H9 (cell line): ENCODE results near the gene ZFR2. TPM values are rescaled to one million over a fixed set of nuclear protein-coding genes. Genes with fewer than 3 reads are reported as not detected.

Source experiments
- DNase-seq: peaks from one replicate; pipeline ENCODE4 v3.0.0-alpha.2; 2017
- H2AFZ ChIP-seq: one replicate; pipeline ENCODE4 v1.6.1; 2013; ENCODE audit warnings: mild to moderate bottlenecking, low read length, control low read depth, moderate library complexity
- H2AK5ac ChIP-seq: 2 replicates; pipeline ENCODE4 v1.6.1; 2013; ENCODE audit warnings: low read length, control low read depth, mixed read lengths; ENCODE audit not compliant: insufficient read length
- H2BK120ac ChIP-seq: one replicate; pipeline ENCODE4 v1.6.1; 2013; ENCODE audit warnings: low read depth, mild to moderate bottlenecking, low read length, control low read depth, inconsistent platforms; ENCODE audit not compliant: poor library complexity, severe bottlenecking
- H2BK12ac ChIP-seq: 2 replicates; pipeline ENCODE4 v1.6.1; 2013; ENCODE audit warnings: low read length, control low read depth, mixed read lengths, low read depth; ENCODE audit not compliant: insufficient read length
- H2BK15ac ChIP-seq: 2 replicates; pipeline ENCODE4 v1.6.1; 2013; ENCODE audit warnings: low read depth, low read length, control low read depth
- H2BK20ac ChIP-seq: one replicate; pipeline ENCODE4 v1.6.1; 2013; ENCODE audit warnings: low read depth, mild to moderate bottlenecking, low read length, control low read depth, inconsistent platforms; ENCODE audit not compliant: poor library complexity, severe bottlenecking
- H2BK5ac ChIP-seq: 2 replicates; pipeline ENCODE4 v1.6.1; 2013; ENCODE audit warnings: low read length, control low read depth, mixed read lengths; ENCODE audit not compliant: insufficient read length
- H3K14ac ChIP-seq: 2 replicates; pipeline ENCODE4 v1.6.1; 2013; ENCODE audit warnings: low read length, control low read depth; ENCODE audit not compliant: insufficient read depth
- H3K18ac ChIP-seq: 2 replicates; pipeline ENCODE4 v1.6.1; 2013; ENCODE audit warnings: low read depth, mild to moderate bottlenecking, mixed read lengths, low read length, control low read depth; ENCODE audit not compliant: insufficient read length
- H3K23ac ChIP-seq: 2 replicates; pipeline ENCODE4 v1.6.1; 2013; ENCODE audit warnings: low read length, control low read depth, mixed read lengths, low read depth; ENCODE audit not compliant: insufficient read length
- H3K23me2 ChIP-seq: 2 replicates; pipeline ENCODE4 v1.6.1; 2013; ENCODE audit warnings: low read depth, mild to moderate bottlenecking, mixed read lengths, low read length, control low read depth; ENCODE audit not compliant: insufficient read length, poor library complexity, severe bottlenecking
- H3K27ac ChIP-seq: 2 replicates; pipeline ENCODE4 v1.5.1; 2013; ENCODE audit warnings: low read length, control low read depth, mixed read lengths, low read depth; ENCODE audit not compliant: insufficient read length
- H3K27me3 ChIP-seq: 2 replicates; pipeline ENCODE4 v1.6.1; 2013; ENCODE audit warnings: low read length, control low read depth, inconsistent platforms; ENCODE audit not compliant: insufficient read depth
- H3K4ac ChIP-seq: 2 replicates; pipeline ENCODE4 v1.6.1; 2013; ENCODE audit warnings: low read depth, mild to moderate bottlenecking, control low read depth, inconsistent platforms, low read length, moderate library complexity
- H3K4me1 ChIP-seq: 2 replicates; pipeline ENCODE4 v1.6.1; 2013; ENCODE audit warnings: low read length, control low read depth, inconsistent platforms; ENCODE audit not compliant: insufficient read depth
- H3K4me2 ChIP-seq: 2 replicates; pipeline ENCODE4 v1.6.1; 2013; ENCODE audit warnings: low read length, control low read depth, mixed read lengths; ENCODE audit not compliant: insufficient read length, insufficient read depth
- H3K56ac ChIP-seq: 2 replicates; pipeline ENCODE4 v1.6.1; 2013; ENCODE audit warnings: low read depth, mild to moderate bottlenecking, mixed read lengths, low read length, control low read depth; ENCODE audit not compliant: insufficient read length
- H3K79me1 ChIP-seq: 2 replicates; pipeline ENCODE4 v1.6.1; 2013; ENCODE audit warnings: low read depth, mild to moderate bottlenecking, moderate library complexity, low read length, control low read depth, inconsistent platforms; ENCODE audit not compliant: insufficient read depth, poor library complexity, severe bottlenecking
- H3K79me2 ChIP-seq: 2 replicates; pipeline ENCODE4 v1.6.1; 2013; ENCODE audit warnings: low read length, control low read depth, inconsistent platforms; ENCODE audit not compliant: insufficient read depth
- H3K9ac ChIP-seq: 2 replicates; pipeline ENCODE4 v1.6.1; 2013; ENCODE audit warnings: low read length, control low read depth, mixed read lengths; ENCODE audit not compliant: insufficient read length; ENCODE audit errors: extremely low read depth
- H3K9me3 ChIP-seq: one replicate; pipeline ENCODE4 v1.6.1; 2013; ENCODE audit warnings: low read depth, low read length, inconsistent platforms; ENCODE audit not compliant: control insufficient read depth
- H3T11ph ChIP-seq: one replicate; pipeline ENCODE4 v1.6.1; 2013; ENCODE audit warnings: mild to moderate bottlenecking, low read length, control low read depth, inconsistent platforms
- H4K20me1 ChIP-seq: one replicate; pipeline ENCODE4 v1.6.1; 2013; ENCODE audit not compliant: control insufficient read depth, insufficient read length, insufficient read depth
- H4K5ac ChIP-seq: 2 replicates; pipeline ENCODE4 v1.6.1; 2013; ENCODE audit warnings: low read depth, mild to moderate bottlenecking, mixed read lengths, low read length, control low read depth; ENCODE audit not compliant: insufficient read length
- H4K8ac ChIP-seq: replicated peaks from 2 replicates; pipeline ENCODE4 v1.6.1; 2013; ENCODE audit warnings: low read length, control low read depth, mixed read lengths, low read depth; ENCODE audit not compliant: insufficient read length
- H4K91ac ChIP-seq: 2 replicates; pipeline ENCODE4 v1.6.1; 2013; ENCODE audit warnings: low read depth, mild to moderate bottlenecking, moderate library complexity, mixed read lengths, low read length, control low read depth; ENCODE audit not compliant: insufficient read length
- H3K27ac Mint-ChIP-seq, 3 experiments: 2 replicates in 2 of 3; 3 replicates in 1 of 3; pipeline ENCODE4 v1.8.0; 2020 to 2021; ENCODE audit warnings: mixed read lengths in 3 of 3, mild to moderate bottlenecking in 1 of 3, moderate library complexity in 1 of 3
- H3K27me3 Mint-ChIP-seq: 2 replicates; pipeline ENCODE4 v1.8.0; 2021; ENCODE audit warnings: low read depth, mild to moderate bottlenecking, moderate library complexity, mixed read lengths
- H3K36me3 Mint-ChIP-seq, 3 experiments: 2 replicates in 2 of 3; 3 replicates in 1 of 3; pipeline ENCODE4 v1.8.0; 2020 to 2021; ENCODE audit warnings: low read depth in 3 of 3, mixed read lengths in 3 of 3; ENCODE audit not compliant: insufficient read depth in 1 of 3
- H3K4me1 Mint-ChIP-seq, 2 experiments: 2 replicates each; pipeline ENCODE4 v1.8.0; 2020; ENCODE audit warnings: mixed read lengths in 2 of 2
- H3K4me3 Mint-ChIP-seq, 2 experiments: 2 replicates in 1 of 2; 3 replicates in 1 of 2; pipeline ENCODE4 v1.8.0; 2020 to 2021; ENCODE audit warnings: mild to moderate bottlenecking in 2 of 2, mixed read lengths in 2 of 2, moderate library complexity in 1 of 2
- H3K9me3 Mint-ChIP-seq, 2 experiments: 2 replicates in 1 of 2; 3 replicates in 1 of 2; pipeline ENCODE4 v1.8.0; 2020; ENCODE audit warnings: mild to moderate bottlenecking in 2 of 2, mixed read lengths in 2 of 2, moderate library complexity in 1 of 2
- WGBS: extraction: QIAGEN DNeasy Blood & Tissue Kit; methylation state at CpG from one replicate; pipeline ENCODE4 v1.1.7; 2013; ENCODE audit warnings: missing lambda C conversion rate, low lambda C conversion rate, mixed read lengths; ENCODE audit not compliant: insufficient read length; ENCODE audit errors: extremely low coverage; 5-methylcytosine and 5-hydroxymethylcytosine counted together
- total RNA-seq: library from RNA; stranded (reverse); gene quantifications from 2 replicates; pipeline ENCODE4 v1.2.1, GENCODE V29; 2021
- TF ChIP-seq, protein P1 (sequence below): fragments of 200-600 bp; sonication (generic); conservative IDR thresholded peaks from 3 replicates; pipeline ENCODE4 v1.8.0; 2021; ENCODE audit warnings: antibody characterized with exemption, mild to moderate bottlenecking

Gene ZFR2
- total RNA-seq, 1 experiment from 2014 or later: 18.3 TPM

- Histone ChIP-seq H4K20me1 (no peaks in the 10 kb centered on the region), H3K9me3 (peaks cover 19% of the 10 kb centered on the region), H2BK20ac (no peak overlapping the region), H3K27ac (no peak overlapping the region), H2BK120ac (no peak overlapping the region), H3K9ac (no peak overlapping the region), H3K79me1 (no peaks in the 10 kb centered on the region), H3K4ac (no peak overlapping the region), H4K91ac (no peak overlapping the region), H2AK5ac (no peak overlapping the region), H2BK12ac (no peak overlapping the region), H4K8ac (no peak overlapping the region), H4K5ac (no peak overlapping the region), H3K4me1 (no peaks in the 10 kb centered on the region), H2AFZ (no peak overlapping the region), H3K14ac (no peak overlapping the region), H3K79me2 (no peaks in the 10 kb centered on the region), H2BK5ac (no peak overlapping the region), H3K18ac (no peak overlapping the region), H3K23me2 (no peaks in the 10 kb centered on the region), H3K23ac (no peak overlapping the region), H3K4me2 (no peak overlapping the region), H2BK15ac (no peak overlapping the region), H3K27me3 (peaks cover 2% of the 10 kb centered on the region; the same call in 1 of the 2 replicates), H3K56ac (no peak overlapping the region), H3T11ph (no peak overlapping the region)
- no peak for DNase-seq
- Mint-ChIP-seq H3K4me1 (peaks cover 2 to 5% of the 10 kb centered on the region in 2 experiments; a peak in 2 of 4 replicates), H3K36me3 (peaks cover 21 to 24% (median 21%) of the 10 kb centered on the region in 3 experiments), H3K27me3 (peaks cover 40% of the 10 kb centered on the region), H3K4me3 (no peak overlapping the region), H3K27ac (no peak overlapping the region), H3K9me3 (peaks cover 21 to 23% of the 10 kb centered on the region in 2 experiments)
- TF ChIP-seq, protein P1, sequence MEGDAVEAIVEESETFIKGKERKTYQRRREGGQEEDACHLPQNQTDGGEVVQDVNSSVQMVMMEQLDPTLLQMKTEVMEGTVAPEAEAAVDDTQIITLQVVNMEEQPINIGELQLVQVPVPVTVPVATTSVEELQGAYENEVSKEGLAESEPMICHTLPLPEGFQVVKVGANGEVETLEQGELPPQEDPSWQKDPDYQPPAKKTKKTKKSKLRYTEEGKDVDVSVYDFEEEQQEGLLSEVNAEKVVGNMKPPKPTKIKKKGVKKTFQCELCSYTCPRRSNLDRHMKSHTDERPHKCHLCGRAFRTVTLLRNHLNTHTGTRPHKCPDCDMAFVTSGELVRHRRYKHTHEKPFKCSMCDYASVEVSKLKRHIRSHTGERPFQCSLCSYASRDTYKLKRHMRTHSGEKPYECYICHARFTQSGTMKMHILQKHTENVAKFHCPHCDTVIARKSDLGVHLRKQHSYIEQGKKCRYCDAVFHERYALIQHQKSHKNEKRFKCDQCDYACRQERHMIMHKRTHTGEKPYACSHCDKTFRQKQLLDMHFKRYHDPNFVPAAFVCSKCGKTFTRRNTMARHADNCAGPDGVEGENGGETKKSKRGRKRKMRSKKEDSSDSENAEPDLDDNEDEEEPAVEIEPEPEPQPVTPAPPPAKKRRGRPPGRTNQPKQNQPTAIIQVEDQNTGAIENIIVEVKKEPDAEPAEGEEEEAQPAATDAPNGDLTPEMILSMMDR: no peak
- no CpG with 5 or more reads among the region's 2 CpGs for WGBS
Measured at GRCh38 chr19:3781603-3782002, 87.2 kb downstream of the ZFR2 start.
